HG03039 (cell line): Measurements from ENCODE around the gene ZNF677.
A peak's percentile ranks its signal among the peaks of the same experiment; 100 is the strongest.
"Not testable (repeated sequence)": the region's sequence is repeated elsewhere in the genome, so short reads cannot be mapped to it uniquely, and the experiment has no call there.

ENCODE experiments used
- ATAC-seq: cut with Tn5 transposase; IDR thresholded peaks from one replicate; pipeline ENCODE4 v1.9.1; 2021; ENCODE audit warnings: mild to moderate bottlenecking, moderate library complexity; ENCODE audit not compliant: unreplicated experiment

ZNF677 gene

GRCh38 chr19:53254411-53255341, at the start of gene ZNF677:
ZNF677 (minus strand) TSS chr19:53254873; CDS start chr19:53251550, 3,323 bp downstream.
- ATAC-seq: no peak

GRCh38 chr19:53301341-53301740, 46.7 kb upstream of the ZNF677 start:
- not testable (repeated sequence) for ATAC-seq

DNA sequence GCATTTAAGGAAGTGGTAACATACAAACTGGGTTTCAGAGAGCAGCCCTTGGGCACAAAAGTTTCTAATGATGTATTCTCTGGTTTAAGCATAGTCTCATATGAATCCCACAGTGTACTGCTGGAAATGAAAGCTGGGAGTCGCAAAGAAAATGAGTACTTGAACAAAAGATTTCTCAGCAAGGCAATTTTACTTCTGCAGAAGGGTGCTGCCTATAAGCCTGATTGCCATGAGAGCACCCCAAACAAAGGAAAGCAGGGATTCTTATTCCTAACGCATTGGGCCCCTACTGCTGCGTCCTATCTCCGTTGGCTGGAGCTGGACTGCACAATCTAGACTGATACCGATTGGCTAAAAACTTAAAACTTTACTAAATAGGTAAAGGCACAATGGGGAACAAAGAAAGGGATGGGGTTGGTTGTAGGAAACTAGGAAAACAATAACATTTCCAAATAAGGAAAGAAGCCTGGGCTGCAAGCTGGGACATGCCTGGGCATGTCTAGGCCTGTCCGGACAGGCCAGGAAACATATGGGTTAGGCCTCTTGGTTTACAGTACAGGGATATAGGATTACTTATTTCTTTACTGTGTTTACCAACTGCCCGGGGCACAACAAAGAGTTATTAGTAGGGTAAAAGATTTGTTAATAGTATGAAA, 40.2 kb upstream of the ZNF677 start:
- no peak for ATAC-seq

GRCh38 chr19:53290758-53291549, 36.3 kb upstream of the ZNF677 start:
- no peak for ATAC-seq

GRCh38 chr19:53285087-53285486, 30.4 kb upstream of the ZNF677 start:
- no peak for ATAC-seq

DNA sequence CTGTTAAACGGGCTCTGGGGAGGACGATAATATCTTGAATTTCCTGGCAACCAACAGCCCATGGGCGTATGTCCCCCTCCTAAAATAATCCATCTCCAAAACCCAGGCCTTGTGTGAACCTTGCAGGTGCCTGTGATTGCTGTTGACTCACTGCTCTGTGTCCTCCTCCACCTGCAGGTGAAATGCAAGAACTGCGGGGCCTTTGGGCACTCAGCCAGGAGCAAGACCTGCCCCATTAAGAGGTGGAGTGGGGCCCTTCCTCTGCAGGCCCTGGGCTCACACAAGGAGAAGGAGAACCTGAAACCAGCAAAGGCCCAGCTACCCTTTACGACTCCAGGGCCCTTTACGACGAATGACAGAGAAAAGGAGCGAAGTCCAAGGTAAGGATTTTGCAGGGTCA, 27.3 kb upstream of the ZNF677 start:
- not testable (repeated sequence) for ATAC-seq

DNA sequence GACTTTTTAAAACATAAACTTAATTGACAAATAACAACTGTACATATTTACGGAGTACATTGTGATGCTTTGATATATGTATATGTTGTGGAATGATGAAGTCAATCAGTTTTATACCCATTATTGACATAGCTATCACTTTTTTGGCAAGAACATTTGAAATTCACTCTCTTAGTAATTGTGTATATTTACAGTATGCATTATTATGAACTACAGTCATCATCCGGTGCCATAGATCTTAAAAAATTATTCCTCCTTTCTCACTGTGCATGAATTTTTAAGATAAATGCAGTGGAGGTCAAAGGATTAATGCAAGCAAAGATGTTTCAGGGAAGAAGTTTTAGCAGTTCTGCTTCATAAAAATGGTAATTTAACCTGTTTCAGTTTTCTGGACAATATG, 20.8 kb upstream of the ZNF677 start:
- no peak for ATAC-seq

GRCh38 chr19:53272044-53272443, 17.4 kb upstream of the ZNF677 start:
- no peak for ATAC-seq

DNA sequence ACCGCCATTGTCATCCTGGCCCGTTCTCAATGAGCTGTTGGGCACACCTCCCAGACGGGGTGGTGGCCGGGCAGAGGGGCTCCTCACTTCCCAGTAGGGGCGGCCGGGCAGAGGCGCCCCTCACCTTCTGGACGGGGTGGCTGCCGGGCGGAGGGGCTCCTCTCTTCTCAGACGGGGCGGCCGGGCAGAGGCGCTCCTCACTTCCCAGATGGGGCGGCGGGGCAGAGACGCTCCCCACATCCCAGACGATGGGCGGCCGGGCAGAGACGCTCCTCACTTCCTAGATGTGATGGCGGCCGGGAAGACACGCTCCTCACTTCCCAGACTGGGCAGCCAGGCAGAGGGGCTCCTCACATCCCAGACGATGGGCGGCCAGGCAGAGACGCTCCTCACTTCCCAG, 15.2 kb upstream of the ZNF677 start:
- not testable (repeated sequence) for ATAC-seq

GRCh38 chr19:53267623-53268022, 12.9 kb upstream of the ZNF677 start, which contains the start of gene VN1R4:
VN1R4 (minus strand) TSS chr19:53267723; CDS start chr19:53267665, 58 bp downstream.
- not testable (repeated sequence) for ATAC-seq

DNA sequence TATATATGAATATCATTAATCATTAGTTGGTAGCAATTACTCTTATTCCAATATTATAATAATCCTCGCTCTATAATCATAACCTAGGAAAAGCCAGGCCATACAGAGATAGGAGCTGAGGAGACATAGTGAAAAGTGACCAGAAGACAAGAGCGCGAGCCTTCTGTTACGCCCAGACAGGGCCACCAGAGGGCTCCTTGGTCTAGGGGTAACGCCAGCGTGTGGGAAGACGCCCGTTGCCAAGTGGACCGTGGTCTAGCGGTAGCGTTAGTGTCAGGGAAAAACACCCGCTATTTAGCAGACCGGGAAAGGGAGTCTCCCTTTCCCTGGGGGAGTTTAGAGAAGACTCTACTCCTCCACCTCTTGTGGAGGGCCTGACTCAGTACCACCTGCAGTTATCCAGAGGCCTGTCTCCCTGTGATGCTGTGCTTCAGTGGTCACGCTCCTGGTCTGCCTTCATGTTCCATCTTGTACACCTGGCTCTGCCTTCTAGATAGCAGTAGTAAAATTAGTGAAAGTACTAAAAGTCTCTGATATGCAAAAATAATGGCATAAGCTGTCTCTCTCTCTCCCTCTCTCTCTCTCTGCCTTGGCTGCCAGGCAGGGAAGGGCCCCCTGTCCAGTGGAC, 3.2 kb upstream of the ZNF677 start, which contains the start of gene VN1R2:
Gene VN1R2, plus strand, starts transcription at position 578 of the 628 bp plus-strand sequence. CDS start 84 bp downstream, outside the sequence.
- ATAC-seq: not testable (repeated sequence)

- no peak for ATAC-seq
These were observed 8.2 kb downstream of the ZNF677 start for GRCh38 chr19:53246498-53246897.

GRCh38 chr19:53237114-53237777, 17.4 kb downstream of the ZNF677 start:
- ATAC-seq: no peak

DNA sequence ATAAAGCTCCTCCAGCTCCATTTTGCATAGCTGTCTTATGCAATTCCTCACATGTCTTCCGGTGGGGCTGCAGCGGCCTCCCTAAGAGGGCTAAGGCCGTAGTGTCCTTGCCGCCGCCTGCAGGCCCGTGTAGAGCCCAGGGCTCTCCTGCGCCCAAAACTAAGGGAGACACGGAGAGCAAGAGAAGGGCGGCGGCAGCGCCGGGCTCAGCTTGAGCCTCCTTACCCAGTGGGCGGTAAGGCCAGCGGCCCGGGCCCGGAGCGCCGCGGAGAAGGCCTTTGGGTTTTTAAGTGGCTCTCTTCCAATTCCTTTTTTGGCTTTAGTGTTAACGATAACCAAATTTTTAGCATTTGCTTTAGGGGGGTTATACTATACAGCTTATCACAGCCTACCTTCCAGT, 30.1 kb downstream of the ZNF677 start:
- ATAC-seq: no peak

DNA sequence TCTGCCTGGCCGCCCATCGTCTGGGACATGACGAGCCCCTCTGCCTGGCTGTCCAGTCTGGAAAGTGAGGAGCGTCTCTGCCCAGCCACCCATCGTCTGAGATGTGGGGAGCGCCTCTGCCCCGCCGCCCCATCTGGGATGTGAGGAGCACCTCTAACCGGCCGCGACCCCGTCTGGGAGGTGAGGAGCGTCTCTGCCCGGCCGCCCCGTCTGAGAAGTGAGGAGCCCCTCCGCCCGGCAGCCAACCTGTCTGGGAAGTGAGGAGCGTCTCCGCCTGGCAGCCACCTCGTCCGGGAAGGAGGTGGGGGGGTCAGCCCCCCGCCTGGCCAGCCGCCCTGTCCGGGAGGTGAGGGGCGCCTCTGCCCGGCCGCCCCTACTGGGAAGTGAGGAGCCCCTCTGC, 32.0 kb downstream of the ZNF677 start:
- ATAC-seq: not testable (repeated sequence)

GRCh38 chr19:53212703-53213320, 41.9 kb downstream of the ZNF677 start:
- ATAC-seq: no peak

DNA sequence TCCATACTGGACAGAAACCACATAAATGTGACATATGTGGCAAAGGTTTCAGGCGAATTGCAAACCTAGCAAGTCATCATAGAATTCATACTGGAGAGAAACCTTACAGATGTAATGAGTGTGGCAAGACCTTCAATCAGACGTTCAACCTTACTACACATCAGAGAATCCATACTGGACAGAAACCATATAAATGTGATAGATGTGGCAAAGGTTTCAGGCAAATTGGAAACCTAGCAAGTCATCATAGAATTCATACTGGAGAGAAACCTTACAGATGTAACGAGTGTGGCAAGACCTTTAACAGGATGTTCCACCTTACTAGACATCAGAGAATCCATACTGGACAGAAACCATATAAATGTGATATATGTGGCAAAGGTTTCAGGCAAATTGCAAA, 43.1 kb downstream of the ZNF677 start:
- ATAC-seq: not testable (repeated sequence)

DNA sequence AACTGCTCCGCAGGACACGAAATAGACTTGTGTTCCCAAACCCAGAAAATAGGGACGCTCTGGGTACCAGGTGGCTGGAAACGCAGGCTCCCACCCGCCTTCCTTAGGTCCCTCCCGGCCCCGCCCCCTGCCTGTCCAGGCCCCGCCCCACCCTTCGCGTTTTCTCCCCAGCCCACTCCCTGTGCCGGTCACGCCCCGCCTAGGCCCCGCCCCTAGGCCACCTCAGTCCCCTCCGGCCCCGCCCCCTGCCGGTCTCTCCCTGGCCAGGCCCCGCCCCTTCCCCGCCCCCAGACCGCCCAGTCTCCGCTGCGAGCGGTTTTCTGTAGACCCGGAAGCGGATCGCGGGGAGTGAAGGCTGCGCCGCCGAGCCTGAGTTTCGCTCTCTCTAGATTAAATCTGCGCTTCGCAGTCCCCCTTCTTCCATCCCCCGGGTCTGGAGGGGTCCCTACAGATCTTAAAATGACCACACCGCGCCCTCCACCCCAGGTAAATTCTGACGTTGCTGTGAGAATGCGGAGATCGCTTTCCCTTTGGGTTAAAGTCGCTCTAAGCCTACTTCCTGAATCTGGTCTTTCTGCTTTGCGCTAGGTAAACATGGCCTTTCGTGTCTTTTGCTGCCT, 57.8 kb downstream of the ZNF677 start:
- peak; percentile 41 for ATAC-seq

DNA sequence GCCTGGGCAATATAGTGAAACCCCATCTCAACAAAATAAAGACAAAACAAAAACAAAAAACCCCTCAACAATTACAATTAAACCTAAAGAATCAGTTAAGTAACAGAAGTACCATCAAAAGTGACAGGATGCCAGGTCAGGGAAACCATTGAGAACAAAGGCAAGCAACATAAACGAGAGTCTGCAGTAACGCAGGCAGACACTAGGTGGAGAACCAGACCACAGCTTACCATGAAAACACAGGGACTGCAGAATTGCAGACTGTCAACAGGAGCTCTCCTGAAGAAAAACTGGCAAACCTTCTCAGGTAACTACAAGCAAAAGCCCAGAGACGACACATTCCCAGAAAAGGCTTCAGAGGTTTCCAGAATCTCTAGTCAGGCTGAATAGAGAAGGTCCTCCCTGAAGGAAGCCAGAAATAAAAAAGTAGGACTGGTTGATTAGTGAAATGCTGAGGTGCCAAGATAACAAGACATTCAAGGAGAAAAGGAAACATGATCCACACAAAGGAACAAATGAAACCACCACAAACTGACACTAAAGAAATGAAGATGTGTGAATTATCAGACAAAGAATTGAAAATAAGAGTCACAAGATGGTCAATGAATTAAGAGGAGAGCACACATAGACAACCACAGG, 59.3 kb downstream of the ZNF677 start:
- no peak for ATAC-seq
